CD4-positive, alpha-beta T cell treated with Interleukin-15 for 4 hours (primary cell): ENCODE results near the gene TEP1.
"Not testable (repeated sequence)": the region's sequence is repeated elsewhere in the genome, so short reads cannot be mapped to it uniquely, and the experiment has no call there.

Experiments used
- DNase-seq: peaks from one replicate; pipeline ENCODE4 v3.0.0-alpha.2; 2020; ENCODE audit warnings: low spot score

Gene TEP1

DNA sequence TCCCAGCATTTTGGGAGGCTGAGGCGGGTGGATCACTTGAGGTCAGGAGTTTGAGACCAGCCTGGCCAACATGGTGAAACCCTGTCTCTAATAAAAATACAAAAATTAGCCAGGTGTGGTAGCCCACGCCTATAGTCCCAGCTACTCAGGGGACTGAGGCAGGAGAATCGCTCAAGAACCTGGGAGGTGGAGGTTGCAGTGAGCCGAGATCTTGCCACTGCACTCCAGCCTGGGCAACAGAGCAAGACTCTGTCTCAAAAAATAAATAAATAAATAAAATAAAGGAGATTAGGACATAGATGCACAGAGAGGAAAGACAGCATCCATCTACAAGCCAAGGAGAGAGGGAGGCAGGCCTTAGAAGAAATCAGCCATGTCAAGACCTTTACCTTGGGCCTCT, 72.3 kb downstream of the TEP1 start:
- DNase-seq = not testable (repeated sequence)

DNA sequence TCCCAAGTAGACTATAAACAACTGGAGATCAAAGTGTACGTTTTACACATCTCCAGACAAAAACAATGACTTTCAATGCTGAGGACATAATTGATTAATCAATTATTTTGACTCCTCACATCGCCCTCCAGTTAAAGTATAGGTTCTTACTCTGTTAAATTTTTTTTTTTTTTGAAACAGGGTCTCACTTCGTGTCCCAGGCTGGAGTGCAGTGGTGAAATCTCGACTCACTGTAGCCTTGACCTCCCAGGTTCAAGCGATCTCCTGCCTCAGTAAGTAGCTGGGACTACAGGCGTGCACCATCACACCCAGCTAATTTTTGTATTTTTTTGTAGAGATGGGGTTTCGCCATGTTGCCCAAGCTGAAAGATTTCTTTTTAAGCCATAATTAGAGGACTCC, 79.3 kb downstream of the TEP1 start:
- no peak for DNase-seq

DNA sequence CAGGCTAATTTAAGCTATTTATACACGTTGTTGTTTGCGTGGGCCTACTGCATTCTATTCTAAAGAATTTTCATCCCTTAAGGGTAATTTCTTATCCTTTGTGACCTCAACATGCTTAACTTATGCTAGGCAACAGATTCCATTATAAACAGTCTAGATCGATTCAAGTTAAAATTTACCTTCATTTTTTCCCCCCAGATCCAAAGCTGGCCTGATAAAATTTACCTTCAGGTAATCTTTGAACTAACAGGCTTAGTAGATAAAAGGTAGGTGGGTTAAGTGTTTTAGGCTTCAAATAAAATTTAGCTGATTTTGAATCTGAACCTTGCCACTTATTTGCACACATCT, 79.8 kb downstream of the TEP1 start:
- no peak for DNase-seq

DNA sequence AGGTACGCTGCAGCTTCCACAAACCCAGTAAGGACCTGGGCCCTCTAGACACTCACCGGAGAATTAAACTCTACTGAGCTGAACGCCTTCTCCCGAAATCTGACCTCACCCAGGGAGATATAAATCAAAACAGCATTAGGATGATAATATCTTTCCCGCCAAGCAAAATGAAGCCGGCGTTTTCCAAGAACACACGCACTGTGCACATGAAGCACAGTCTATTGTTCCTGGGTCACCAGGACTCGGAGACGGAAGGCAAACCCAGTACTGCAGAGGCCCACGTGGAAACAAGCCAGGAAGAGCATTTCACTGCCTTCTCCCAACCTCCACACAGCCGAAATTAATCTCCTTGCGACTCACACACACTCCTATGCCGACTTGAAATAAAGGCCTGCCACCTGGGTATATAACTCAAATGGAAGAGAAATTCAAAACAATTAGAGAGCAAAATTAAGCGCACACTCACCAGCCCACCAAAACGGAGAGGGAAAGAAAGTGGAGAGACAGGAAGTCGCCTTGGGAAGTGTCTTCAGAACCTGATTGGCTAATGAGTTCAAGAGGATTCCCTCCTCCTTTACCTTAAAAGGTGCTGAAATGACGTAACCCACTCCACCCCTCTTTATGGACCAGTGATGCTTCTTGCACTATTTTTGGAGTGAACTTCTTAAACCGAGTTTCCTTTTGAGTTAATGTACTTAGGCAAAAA, 80.4 kb downstream of the TEP1 start, which contains the start of gene CCNB1IP1:
TSS of gene CCNB1IP1 (minus strand) at position 492 of the 706 bp plus-strand sequence. CDS start 16,756 bp downstream, outside the sequence.
- peak; percentile 72 for DNase-seq

DNA sequence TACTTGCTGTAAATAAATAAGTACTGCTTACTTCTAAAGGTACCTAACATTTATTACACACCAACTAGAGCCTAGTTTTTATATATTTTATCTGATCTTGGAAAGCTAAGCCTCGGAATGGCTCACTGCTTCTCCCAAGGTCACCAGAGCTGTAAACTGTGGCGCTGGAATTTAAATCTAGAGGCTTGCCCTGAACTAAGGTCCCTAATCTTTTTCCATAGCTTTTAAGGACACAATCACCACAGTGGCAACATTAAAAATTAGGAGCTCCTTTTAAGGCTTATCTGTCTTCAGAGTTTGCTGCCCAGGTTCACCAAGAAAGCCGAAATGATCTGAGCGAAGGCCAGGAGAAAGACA, 80.9 kb downstream of the TEP1 start:
- no peak for DNase-seq

DNA sequence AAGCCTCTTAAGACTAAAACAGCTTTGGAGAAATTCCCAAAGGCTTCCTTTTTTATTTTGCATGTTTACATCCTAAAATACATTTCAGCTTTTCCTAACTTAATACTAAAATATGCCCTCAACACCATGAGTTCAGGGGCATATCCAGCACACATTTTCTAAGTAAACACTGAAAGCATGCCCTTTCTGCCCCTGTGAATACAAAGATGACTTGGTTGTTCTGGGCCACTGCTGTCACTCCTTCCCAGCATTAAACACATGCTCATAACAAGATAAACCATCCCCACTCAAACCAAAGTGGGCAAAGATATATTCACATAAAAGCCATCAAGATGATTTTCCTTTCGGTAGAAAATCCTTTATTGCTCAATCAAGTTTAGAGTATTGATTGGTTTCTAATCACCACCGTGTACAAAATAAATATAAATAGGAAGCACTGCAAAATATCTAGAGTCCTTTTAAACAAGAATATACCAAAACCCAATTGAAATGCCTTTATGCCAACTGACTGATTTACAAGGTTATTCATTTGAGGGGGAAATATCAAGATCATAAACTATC, 82.2 kb downstream of the TEP1 start:
- no peak for DNase-seq

DNA sequence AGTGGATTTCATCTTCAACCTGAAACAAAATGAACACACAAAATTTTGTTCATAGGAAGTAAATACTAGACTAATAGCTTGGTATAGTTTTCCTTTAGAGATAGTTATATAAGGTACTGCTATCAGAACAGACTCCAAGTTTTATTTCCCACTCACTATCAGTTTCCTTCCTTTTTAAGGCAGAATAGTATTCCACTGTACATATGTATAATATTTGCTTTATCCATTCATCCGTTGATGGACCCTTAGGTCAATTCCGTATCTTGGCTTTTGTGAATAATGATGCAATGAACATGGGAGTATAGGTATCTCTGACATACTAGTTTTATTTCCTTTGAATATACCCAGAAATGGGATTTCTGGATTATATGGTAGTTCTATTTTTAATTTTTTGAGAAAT, 83.9 kb downstream of the TEP1 start:
- DNase-seq = no peak

DNA sequence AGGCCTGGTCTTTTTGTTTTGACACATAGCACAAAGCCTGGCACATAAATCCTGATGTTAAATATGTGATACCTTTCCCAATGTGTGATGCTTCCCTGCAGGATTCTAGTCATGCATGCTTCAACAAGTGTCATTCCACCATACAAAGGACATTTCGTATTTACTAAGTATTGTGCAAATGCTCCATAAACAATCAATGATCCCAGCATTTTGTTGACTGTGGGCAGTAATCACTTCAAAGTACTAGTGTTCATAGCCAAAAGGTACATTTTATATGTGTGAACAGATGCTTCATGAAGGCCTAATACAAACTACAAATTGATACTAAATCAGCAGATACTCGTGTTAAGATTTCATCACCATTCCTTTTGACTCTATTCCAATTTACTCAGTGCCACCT, 84.6 kb downstream of the TEP1 start:
- no peak for DNase-seq

DNA sequence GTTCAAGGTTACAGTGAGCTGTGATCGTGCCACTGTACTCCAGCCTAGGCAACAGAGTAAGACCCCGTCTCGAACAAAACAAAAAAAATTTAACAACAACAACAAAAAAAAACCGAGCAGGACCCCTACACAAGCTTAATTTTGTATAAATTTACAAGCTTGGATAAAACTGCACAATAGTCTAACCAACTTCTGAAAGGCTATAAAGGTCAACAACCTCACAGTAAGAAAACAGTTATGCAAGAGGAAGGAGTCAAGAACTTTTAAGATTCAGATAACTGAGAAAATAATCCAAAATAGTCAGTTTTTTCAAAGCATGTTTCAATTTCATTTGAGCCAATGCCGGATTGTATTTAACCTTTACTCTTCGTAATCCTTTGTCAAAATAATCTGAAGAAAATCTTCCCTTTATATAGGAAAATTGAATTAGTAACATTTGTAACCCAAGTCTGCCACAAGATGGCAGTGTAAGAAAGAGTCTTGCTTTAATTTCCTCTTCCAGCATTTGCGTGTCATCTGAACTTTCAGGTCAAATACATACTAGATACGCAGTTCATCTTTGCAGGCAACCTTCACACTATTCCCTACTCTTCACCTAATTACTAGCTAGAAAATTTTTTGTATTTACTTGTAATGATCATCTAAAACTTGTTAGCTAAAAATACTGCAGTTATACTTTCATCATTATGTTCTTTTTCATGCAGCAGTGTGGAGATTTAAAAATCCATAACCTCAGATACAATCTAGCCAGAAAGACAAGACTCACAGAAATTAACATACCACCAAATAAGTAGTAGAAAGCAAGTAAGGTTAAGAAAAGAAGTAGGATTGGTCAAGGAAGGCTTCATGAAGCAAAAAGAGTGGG, 86.1 kb downstream of the TEP1 start:
- peak; percentile 72 for DNase-seq

DNA sequence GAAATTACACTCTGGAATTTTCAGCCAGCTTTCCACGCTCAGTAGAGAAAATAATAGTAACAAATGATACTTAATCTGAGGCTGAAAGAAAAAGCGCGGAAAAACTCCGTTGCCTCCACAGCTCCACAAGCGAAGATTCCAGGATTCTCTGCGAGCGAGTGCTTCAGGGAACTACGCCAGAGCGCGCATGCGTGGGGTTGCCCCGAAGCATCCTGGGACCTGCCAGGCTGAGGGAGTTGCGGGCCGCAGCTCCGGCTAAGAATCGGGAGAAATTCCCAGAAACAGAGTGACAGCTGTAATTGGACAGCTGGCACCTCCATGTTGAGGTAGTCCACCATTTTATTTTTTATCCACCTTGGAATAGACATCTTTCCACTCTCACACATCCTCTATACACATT, 95.6 kb downstream of the TEP1 start:
- no peak for DNase-seq
